HG02642 (cell line): ENCODE data around the gene AXL.
"Not testable (repeated sequence)": the region's sequence is repeated elsewhere in the genome, so short reads cannot be mapped to it uniquely, and the experiment has no call there.

Experiments
- ATAC-seq: cut with Tn5 transposase; IDR thresholded peaks from one replicate; pipeline ENCODE4 v1.9.1; 2021; ENCODE audit warnings: mild to moderate bottlenecking; ENCODE audit not compliant: unreplicated experiment, poor library complexity

AXL gene

DNA sequence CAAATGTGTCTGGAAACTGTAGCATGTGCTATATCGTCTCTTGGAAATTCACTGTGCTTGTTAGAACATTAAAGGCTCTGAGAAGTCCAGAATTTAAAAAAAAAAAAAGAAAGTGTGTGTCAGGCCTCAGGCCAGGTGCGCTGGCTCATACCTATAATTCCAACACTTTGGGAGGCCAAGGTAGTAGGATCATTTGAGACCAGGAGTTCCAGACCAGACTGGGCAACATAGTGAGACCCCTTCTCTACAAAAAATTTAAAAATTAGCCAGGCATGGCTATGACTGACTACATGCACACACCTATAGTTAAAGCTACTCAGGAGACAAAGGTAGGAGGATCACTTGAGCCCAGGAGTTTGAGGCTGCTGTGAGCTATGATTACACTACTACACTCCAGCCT is 50.0 kb downstream of the AXL start:
- no peak for ATAC-seq

DNA sequence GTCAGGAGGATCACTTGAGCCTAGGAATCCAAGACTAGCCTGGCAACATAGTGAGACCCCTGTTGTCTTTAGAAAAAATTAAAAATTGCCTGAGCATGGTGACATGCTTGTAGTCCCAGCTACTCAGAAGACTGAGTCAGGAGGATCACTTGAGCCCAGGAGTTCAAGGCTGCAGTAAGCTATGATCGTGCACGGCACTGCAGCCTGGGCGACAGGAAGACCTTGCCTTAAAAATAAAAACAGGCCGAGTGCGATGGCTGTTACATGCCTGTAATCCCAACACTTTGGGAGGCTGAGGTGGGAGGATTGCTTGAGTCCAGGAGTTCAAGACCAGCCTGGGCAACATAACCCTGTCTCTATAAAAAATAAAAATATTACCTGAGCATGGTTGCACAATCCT is 50.5 kb downstream of the AXL start:
- no peak for ATAC-seq

DNA sequence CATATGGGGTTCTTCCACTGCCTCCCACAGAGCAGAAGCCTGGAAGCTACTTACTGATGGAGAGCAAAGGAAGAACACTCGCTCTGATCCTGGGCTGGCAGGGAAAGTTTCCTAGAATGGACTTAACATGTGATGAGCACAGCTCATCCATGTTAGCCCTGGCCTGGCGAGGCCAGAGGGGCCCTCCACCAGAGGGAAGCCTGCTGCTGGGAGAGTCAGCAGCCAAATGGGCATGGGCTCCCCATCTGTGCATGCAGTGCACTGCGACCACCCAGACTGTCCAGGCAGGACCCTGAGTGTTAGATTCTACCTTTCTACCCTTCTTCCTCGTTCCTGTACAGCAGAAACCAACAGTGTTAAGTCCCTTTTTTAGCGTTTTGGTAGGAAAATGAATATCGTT is 54.1 kb downstream of the AXL start:
- ATAC-seq, result no peak

DNA sequence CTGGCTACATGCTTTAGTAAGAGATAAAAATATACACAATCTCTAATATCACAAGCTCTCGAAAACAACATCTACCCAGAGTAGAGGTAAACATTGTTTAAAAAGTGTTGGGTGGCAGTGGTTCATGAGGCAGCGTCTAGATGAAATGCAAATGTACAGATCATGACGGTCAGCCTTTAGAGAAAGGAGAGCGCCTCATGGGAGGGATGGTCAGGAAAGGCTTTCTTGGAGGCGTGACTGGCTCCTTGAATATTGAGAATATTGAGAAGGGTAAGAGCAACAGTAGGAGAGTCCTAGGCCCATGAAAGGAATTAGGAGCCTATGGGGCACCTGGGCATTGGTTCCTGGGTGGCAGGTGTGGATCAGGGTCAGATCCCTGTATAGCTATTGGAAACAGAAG is 55.8 kb downstream of the AXL start:
- ATAC-seq, result no peak

DNA sequence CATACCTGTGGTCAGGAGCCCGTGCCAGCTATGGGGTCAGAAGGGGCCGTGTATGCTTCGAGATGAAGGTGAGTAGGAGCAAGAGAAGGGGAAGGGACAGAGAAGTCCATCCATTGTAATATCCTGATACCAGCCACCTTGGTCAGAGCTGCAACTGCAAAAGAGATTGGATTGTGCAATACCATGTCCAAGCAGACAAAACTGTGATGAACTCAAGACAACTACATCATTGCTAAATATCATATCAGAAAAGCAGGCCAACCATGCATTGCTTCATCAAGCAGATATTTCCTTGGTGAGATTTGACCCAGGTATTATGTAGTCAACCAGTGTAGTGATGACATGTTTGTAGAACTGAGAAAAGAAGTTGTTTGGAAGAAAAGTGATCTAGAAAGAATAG is 57.2 kb downstream of the AXL start:
- ATAC-seq, result no peak

DNA sequence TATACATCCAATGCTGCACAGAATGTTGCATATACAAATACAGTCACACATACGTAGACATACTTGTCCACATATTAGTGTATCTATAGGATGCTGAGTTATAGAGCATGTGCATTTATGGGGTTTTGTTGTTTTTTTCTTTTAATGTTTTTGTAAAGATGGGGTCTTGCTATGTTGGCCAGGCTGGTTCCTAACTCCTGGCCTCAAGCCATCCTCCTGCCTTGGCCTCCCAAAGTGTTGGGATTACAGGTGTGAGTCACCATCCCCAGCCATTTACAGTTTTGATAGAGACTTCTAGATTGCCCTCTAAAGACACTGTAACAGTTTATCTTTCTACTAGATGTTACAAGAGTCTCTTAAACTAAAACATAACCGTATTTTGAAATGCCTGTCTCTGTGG is 59.5 kb downstream of the AXL start:
- no peak for ATAC-seq

DNA sequence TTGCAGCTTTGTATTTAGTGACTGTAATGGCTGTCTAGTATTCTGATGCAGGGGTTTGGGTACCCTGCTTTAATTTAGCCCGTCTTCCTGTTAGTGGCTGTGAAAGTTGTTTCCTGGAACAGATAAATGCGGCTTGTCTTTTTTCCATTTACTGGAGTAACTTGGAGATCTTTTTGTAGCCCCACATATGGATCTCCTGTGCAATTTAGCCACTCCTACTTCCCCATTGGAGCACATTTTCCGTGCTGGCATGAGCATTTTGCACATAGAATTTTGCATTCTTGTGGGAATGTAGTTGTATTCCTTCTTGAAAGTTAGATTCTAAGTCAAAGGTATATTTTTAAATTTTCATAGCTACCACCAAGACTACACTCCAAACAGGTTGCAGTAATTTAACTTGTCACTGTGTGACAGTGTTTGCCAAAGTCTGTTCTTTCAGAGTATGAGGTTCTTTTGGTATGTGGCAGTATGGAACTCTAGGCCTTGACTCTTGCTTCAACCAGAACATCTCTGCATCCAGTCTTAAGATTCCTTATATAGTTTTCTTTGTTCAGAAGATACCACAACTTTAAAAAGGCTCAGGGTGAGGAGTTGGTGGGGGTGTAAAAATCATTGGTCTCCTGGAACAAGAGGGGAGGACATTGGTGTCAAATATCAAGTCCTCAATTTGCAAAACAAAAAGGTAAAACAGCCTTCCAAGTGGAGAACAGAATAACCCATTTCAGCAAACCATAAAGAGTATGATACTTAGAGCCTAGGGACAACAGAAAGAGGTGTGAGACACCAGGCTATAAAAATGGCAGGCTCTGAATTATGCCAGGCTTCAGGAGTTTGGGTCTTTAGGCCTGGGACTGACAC is 69.9 kb downstream of the AXL start:
- ATAC-seq, result no peak

DNA sequence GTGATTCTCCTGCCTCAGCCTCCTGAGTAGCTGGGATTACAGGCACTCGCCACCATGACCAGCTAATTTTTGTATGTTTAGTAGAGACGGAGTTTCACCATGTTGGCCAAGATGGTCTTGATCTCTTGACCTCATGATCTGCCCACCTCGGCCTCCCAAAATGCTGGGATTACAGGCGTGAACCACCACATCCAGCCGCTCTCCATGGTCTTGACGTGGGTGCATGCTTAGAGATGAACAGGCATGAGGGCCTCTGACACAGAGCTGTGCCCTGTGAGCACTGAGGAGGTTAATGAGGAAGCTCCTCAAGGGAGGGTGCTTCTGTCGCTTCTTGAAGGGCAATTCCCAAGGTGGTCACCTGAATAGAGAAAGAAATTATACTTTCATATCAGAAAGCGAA is 70.8 kb downstream of the AXL start:
- not testable (repeated sequence) for ATAC-seq

DNA sequence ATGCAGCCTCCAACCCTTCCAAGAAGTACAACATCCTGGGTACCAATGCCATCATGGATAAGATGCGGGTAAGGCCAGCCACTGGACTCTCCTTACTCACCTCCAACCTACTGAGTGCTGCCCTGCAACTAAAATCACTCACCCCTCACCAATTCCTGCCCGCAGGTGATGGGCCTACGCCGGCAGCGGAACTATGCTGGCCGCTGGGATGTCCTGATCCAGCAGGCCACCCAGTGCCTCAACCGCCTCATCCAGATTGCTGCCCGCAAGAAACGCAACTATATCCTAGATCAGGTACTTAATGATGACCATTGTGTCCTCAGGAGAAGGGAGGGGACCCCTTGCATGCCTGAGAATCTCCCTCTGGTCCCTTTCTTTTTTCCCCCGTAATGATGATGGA is 75.4 kb downstream of the AXL start:
- ATAC-seq, result no peak

DNA sequence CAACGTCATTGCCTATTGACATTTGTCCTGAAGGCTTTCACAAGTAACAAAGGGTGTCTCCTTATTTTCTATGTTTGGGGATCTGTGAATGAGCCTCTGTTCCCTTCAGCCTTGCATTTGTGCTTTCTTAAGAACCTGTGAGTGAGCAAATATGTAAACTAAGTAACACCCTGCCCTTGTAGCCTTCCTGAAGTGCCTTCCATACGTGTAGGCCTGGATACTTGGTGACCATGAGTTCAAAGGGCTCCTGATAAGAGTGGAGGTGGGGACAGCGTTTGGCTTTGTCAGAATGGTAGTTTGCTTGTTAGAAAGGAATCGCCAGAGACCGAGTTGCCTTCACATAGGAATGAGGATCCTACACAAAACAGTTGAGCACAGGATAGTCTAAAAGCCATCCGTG is 76.5 kb downstream of the AXL start:
- no peak for ATAC-seq

DNA sequence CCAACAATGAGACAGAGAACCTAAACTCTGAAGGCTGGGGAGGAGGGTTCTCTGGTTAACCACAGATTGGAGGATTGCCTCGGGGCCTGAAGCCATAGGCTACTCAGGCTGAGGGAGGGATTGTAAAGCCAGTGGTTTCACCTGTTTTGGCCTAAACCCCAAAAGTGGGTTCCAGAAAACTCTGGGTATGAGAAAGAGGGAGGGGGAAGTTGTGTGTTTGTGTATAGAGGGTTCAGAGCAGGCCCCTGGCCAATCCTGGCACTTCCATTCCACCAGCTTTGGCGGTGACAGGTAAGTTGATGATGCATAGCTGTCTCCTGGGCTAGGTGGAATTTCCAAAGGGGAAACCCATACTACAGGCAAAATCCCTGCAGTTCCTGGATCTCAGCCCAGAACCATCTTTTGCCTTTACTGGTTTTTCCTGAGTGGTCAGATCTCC is 77.4 kb downstream of the AXL start:
- ATAC-seq, result no peak

DNA sequence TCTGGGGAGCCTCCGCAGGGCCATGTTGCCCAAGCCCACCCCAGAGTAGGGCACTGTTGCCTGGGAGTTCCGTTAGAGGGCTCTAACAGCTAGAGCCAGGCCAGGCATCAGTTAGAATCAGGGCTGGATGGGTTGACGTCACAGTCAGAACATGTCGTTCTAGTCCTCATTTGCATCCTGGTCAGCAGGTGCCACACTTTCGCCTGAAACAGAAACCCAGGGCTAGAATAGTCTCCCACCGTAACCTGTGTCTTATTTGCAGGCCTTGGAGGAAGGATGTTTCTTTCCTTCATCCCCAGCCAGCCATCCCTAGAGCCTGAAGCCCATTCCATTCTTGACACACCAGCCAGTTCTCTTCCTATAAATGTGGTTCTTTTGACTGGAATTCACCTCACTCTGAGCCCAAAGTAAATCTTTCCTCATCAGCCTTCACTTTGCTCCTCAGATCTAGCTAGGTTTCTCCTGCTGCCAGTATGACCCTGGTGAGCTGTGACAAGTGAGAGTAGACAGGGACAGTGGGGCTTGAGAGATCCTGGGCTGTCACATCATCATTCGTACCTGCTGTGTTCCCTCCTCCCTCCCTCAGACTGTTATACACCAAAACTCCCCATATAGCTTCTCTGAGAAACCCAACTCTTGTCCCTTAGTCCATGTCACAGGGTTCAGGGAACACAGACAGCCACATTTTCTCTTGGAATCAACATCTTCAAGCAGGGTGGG is 78.8 kb downstream of the AXL start:
- ATAC-seq, result peak; percentile 76

DNA sequence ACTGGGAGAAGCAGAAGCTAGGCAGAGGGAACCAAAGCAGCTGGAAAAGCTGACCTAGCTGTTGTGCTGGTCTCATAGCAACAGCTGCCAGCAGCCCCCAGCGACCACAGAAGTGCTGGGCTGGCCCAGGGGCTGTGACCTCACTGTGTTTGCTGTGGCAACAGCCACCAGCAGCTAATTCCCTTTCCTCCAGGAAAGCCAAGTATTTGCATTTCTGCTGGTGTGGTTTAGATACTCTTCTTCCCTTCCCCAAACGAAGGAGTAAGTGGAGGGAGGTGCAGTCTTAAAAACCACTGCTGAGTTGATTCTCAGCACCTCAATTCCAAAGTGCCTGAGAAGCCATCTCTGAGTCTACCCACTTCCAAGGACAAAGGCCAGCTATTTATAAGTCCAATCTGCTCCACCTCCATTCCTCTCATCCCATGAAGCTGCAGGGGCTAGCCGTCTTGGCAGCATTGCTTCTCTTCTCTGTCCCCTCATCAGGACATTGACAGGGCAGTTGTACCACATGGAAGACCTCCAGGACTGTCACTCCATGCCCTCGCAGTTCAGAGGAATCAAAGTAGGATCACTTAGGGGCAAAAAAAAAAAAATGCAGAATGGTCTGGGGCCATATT is 79.4 kb downstream of the AXL start:
- ATAC-seq, result peak; percentile 29

DNA sequence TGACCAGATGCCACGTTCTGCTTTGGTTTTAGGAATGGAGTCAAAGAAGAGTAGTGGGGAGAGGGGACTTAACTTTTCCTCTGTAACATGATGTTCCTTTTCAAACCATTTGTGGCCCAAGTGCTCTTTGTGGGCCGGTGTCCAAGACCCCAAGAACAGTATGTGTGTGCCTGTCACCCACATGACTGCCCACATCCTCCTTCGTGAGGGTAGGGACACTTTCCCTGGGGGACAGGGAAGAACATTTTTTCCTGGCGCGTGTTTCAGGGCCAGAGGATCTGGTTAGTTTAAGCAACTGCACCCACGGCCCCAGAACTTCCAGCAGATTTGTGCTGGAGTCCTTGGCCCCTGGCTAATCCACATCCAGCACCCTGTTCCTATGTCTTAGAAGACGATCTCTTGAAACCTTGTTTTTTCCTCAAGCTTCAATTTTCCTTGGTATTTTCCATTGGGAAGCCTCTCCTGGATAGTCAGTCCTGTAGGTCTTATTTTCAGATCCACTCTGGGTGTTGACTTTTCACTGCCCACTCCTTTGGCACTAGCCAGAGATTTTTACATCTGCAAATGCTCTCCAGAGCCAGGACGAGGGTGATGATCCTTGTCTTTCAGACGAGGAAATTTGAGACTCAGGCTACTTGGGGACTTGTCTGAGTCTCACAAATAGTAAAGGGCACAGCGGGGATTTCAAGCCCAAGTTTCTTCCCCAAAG is 80.2 kb downstream of the AXL start:
- no peak for ATAC-seq

DNA sequence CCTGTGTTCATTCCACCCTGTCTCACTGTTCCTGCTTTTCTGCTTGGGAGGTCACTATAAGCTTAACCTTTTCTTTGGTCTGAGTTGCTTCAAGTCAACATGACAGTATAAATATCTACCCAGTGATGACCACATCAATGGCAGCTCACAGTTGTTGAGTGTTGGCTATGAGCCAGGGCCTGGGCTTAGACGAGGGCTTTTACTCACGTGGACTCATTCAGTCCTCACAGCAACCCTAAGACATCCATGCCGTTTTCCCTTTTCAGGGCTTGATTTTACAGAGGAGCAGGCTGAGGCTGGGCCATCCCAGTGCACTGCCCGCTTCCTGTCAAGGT is 80.7 kb downstream of the AXL start:
- ATAC-seq, result no peak

DNA sequence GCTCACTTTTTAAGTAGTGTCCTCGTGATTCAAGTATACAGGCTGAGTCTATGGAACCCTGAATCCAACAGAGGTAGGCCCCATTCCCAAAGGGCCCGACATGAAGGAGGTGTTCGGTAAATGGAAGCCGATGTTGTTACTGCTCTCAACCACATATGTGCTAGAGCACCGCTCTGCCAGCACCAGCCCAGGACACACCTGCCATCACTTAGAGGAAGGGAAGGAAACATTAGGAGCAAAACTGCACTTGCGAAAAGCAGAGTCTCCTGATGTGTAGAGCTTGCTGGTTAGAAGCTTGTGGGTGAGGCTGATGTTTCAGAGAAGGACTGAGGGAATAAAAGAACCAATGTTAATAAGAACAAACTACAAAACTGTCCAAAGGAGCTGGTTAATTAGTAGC is 81.5 kb downstream of the AXL start:
- no peak for ATAC-seq

DNA sequence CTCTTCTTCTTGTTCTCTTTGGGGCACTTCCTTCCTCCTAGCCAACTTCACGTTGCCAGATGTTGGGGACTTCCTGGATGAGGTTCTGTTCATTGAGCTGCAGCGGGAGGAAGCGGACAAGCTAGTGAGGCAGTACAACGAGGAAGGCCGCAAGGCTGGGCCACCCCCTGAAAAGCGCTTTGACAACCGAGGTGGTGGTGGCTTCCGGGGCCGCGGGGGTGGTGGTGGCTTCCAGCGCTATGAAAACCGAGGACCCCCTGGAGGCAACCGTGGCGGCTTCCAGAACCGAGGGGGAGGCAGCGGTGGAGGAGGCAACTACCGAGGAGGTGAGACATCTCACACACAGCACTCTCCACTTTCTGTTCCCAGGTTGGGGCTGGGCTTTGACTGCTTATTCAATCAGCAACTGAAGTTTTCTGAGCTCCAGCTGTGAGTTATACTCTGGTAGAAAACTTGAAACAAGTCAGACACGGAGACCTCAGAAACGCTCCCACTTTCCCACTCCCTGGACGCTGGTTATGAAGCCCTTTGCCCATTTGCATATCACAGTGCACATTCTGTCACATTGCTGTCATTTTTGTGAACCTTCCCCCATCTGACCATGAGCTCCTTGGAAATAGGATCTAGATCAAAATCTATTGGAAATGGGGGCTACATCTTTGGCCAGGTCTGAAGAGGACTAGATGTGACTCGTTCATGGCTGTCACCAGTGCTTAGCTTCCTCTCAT is 83.8 kb downstream of the AXL start:
- ATAC-seq, result no peak

DNA sequence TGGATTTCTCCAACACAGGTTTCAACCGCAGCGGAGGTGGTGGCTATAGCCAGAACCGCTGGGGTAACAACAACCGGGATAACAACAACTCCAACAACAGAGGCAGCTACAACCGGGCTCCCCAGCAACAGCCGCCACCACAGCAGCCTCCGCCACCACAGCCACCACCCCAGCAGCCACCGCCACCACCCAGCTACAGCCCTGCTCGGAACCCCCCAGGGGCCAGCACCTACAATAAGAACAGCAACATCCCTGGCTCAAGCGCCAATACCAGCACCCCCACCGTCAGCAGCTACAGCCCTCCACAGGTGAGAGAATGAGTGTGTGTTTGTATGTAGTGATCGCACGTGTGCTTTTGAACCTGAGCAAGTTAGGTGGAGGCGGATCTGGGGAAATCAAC is 84.9 kb downstream of the AXL start:
- ATAC-seq, result no peak

DNA sequence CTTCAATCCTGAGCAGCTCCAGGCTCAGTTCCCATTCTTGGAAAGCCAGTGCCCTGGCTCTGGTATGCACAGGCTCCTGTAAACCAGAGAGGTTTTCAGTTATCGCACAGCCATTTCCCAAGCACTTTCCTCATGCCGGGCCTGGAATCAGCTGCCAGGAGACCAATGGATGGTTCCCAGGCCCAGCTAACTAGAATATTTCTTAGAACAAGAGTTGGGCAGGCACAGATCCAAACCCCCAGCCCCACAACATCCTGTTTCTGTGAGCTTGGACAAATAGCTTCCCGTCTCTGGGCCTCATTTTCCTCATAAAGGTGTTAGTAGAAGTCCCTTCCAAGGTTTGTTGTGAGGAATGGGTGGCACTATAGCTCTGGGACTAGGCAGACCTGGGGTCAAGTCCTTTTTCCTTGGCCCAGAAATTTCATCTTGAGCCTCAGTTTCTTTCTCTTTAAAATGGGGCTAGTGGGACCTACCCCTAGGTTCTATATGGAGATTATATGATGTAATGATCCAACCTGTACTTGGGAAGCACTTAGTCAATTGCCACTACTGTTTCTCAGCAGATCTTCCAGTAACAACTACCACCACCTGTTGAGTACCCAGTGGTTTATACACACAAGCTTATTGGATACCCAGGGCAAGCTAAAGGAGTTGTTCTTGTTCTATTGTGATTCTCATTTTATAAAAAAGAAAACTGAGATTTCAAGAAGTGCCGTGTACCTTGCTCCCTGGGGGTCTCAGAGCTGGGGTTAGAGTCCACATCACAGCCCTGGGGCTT is 85.9 kb downstream of the AXL start:
- ATAC-seq, result no peak
